Stomach (tissue), 4 donors: ENCODE results near the gene BDNF.

ENCODE experiments used
- POLR2A ChIP-seq, 4 donors: fragments of 450-650 bp; IDR thresholded peaks; one replicate each; pipeline ENCODE4 v1.6.1; 2016; ENCODE audit warnings: antibody characterized with exemption in 4 of 4, control low read depth in 2 of 4, mild to moderate bottlenecking in 1 of 4, moderate library complexity in 1 of 4
- POLR2AphosphoS5 ChIP-seq, 3 donors: sonication (generic); formaldehyde crosslinking; IDR thresholded peaks; one replicate each; pipeline ENCODE4 v1.6.1; 2016; ENCODE audit warnings: antibody characterized with exemption in 3 of 3

GRCh38 chr11:27653990-27654758, 46.1 kb downstream of the BDNF start:
- TF ChIP-seq POLR2AphosphoS5 (IDR thresholded peaks at IDR 0.05), result no peak
- no peak for TF ChIP-seq POLR2A (IDR thresholded peaks at IDR 0.05)
